SK-MEL-5 (cell line): ENCODE results near the gene YAP1. TPM values are rescaled to one million over a fixed set of nuclear protein-coding genes. Genes with fewer than 3 reads are reported as not detected.
A peak's percentile ranks its signal among the peaks of the same experiment; 100 is the strongest.

Source experiments
- DNase-seq: peaks from one replicate; pipeline ENCODE4 v3.0.0-alpha.2; 2016; ENCODE audit warnings: low read depth, low spot score
- in situ Hi-C: cut with HindIII; loops from 2 replicates; pipeline ENCODE4 v1.10.0; 2016; ENCODE audit warnings: low sequenced_read_pairs, high pct_unique_total_duplicates, low pct_unique_long_range_greater_than_20kb
- polyA plus RNA-seq, 2 experiments: library from polyadenylated mRNA; depleted of rRNA; stranded (reverse); fragments of >200 nt; gene quantifications; 2 replicates each; pipeline ENCODE4 v1.2.3, GENCODE V29; 2015
- total RNA-seq: library from RNA; depleted of rRNA; stranded (reverse); fragments of >200 nt; shearing (Covaris generic); gene quantifications from 2 replicates; pipeline ENCODE4 v1.2.3, GENCODE V29; 2014; rRNA removed

Gene YAP1
- total RNA-seq, result 28.4 and 29.9 TPM in 2 replicates
- polyA plus RNA-seq (2015; cell fraction: cytosol; rRNA removed), result 52.6 and 64.0 TPM in 2 replicates
- 22.9 and 25.7 TPM in 2 replicates for polyA plus RNA-seq (2015; cell fraction: nucleus; rRNA removed)

- DNase-seq, result peak; percentile 81
- in situ Hi-C loops, result no loop called here
Measured at GRCh38 chr11:102109896-102110760, at the start of gene YAP1. Gene YAP1, plus strand, starts transcription at chr11:102110447. Its CDS starts 402 bp downstream, at chr11:102110849.

- in situ Hi-C loops, result no loop called here
- peak; percentile 53 for DNase-seq
Measured at GRCh38 chr11:102061276-102061675, 49.0 kb upstream of the YAP1 start.

- no peak for DNase-seq
- in situ Hi-C loops, result no loop called here
Measured at GRCh38 chr11:102062106-102062505, 48.1 kb upstream of the YAP1 start.

- in situ Hi-C loops, result no loop called here
Measured at GRCh38 chr11:102064316-102064715, 45.9 kb upstream of the YAP1 start.

GRCh38 chr11:102070766-102071165, 39.5 kb upstream of the YAP1 start:
- no peak for DNase-seq
- in situ Hi-C loops, result no loop called here

More at GRCh38 chr11:102064316-102064715, 45.9 kb upstream of the YAP1 start:
- no peak for DNase-seq

- in situ Hi-C loops, result no loop called here
- DNase-seq, result no peak
Measured at GRCh38 chr11:102071497-102072472, 38.5 kb upstream of the YAP1 start.

GRCh38 chr11:102073253-102073652, 37.0 kb upstream of the YAP1 start:
- in situ Hi-C loops, result no loop called here
- no peak for DNase-seq

GRCh38 chr11:102079625-102080024, 30.6 kb upstream of the YAP1 start:
- in situ Hi-C loops, result no loop called here

GRCh38 chr11:102081313-102081712, 28.9 kb upstream of the YAP1 start:
- in situ Hi-C loops, result no loop called here
- DNase-seq, result no peak

More at GRCh38 chr11:102079625-102080024, 30.6 kb upstream of the YAP1 start:
- no peak for DNase-seq

- no peak for DNase-seq
Measured at GRCh38 chr11:102085864-102086551, 24.2 kb upstream of the YAP1 start.

GRCh38 chr11:102097186-102097585, 13.1 kb upstream of the YAP1 start:
- no peak for DNase-seq
- in situ Hi-C loops, result no loop called here

More at GRCh38 chr11:102085864-102086551, 24.2 kb upstream of the YAP1 start:
- in situ Hi-C loops, result no loop called here

GRCh38 chr11:102099755-102100154, 10.5 kb upstream of the YAP1 start:
- no peak for DNase-seq
- in situ Hi-C loops, result no loop called here

GRCh38 chr11:102108734-102109440, 1.4 kb upstream of the YAP1 start:
- in situ Hi-C loops, result no loop called here
- DNase-seq, result no peak

- DNase-seq, result no peak
- in situ Hi-C loops, result no loop called here
Measured at GRCh38 chr11:102110761-102111010, 439 bp downstream of the YAP1 start.

GRCh38 chr11:102111011-102111786, 952 bp downstream of the YAP1 start:
- in situ Hi-C loops, result no loop called here
- DNase-seq, result peak; percentile 77

- DNase-seq, result peak; percentile 61
- in situ Hi-C loops, result no loop called here
Measured at GRCh38 chr11:102111787-102112508, 1.7 kb downstream of the YAP1 start.
